ENCODE data around the gene DCTN4.
A peak's percentile ranks its signal among the peaks of the same experiment; 100 is the strongest.

Gene DCTN4

GRCh38 chr5:150779397-150780186 lies 20.8 kb upstream of the DCTN4 start:
- FAIRE-seq (no peak), DNase-seq (ENCODE audit: extremely low spot score, insufficient read length, low read depth) (no peak)

GRCh38 chr5:150778517-150779396 lies 19.9 kb upstream of the DCTN4 start, which contains the start of gene SMIM3:
TSS of gene SMIM3 (plus strand) at chr5:150778757. CDS start at chr5:150795441, 16,684 bp downstream.
- no peak for DNase-seq (ENCODE audit: extremely low spot score, insufficient read length, low read depth)
- FAIRE-seq = peak; percentile 15

- DNase-seq (ENCODE audit: extremely low spot score, insufficient read length, low read depth) = no peak
- no peak for FAIRE-seq
These were observed 19.3 kb upstream of the DCTN4 start for GRCh38 chr5:150778088-150778516.

GRCh38 chr5:150777685-150778084 lies 18.9 kb upstream of the DCTN4 start:
- no peak for FAIRE-seq
- no peak for DNase-seq (ENCODE audit: extremely low spot score, insufficient read length, low read depth)

GRCh38 chr5:150774145-150774544 lies 15.3 kb upstream of the DCTN4 start:
- FAIRE-seq (no peak), DNase-seq (ENCODE audit: extremely low spot score, insufficient read length, low read depth) (no peak)

GRCh38 chr5:150771034-150771795 lies 12.4 kb upstream of the DCTN4 start:
- DNase-seq (ENCODE audit: extremely low spot score, insufficient read length, low read depth) (no peak), FAIRE-seq (no peak)

GRCh38 chr5:150766251-150766650 lies 7.4 kb upstream of the DCTN4 start:
- no peak for FAIRE-seq
- DNase-seq (ENCODE audit: extremely low spot score, insufficient read length, low read depth) = no peak

GRCh38 chr5:150765799-150766169 lies 7.0 kb upstream of the DCTN4 start:
- DNase-seq (ENCODE audit: extremely low spot score, insufficient read length, low read depth) (no peak), FAIRE-seq (no peak)

GRCh38 chr5:150765011-150765798 lies 6.4 kb upstream of the DCTN4 start:
- FAIRE-seq = no peak
- DNase-seq (ENCODE audit: extremely low spot score, insufficient read length, low read depth) = no peak

GRCh38 chr5:150764530-150764929 lies 5.7 kb upstream of the DCTN4 start:
- DNase-seq (ENCODE audit: extremely low spot score, insufficient read length, low read depth) (no peak), FAIRE-seq (no peak)

GRCh38 chr5:150763023-150763769 lies 4.4 kb upstream of the DCTN4 start:
- FAIRE-seq (no peak), DNase-seq (ENCODE audit: extremely low spot score, insufficient read length, low read depth) (no peak)

GRCh38 chr5:150762211-150762610 lies 3.4 kb upstream of the DCTN4 start:
- no peak for DNase-seq (ENCODE audit: extremely low spot score, insufficient read length, low read depth)

GRCh38 chr5:150759334-150759583 lies 442 bp upstream of the DCTN4 start:
- FAIRE-seq (no peak), DNase-seq (ENCODE audit: extremely low spot score, insufficient read length, low read depth) (no peak)

More at GRCh38 chr5:150762211-150762610, 3.4 kb upstream of the DCTN4 start:
- FAIRE-seq = no peak

GRCh38 chr5:150758203-150758530 lies 650 bp downstream of the DCTN4 start:
- no peak for FAIRE-seq
- no peak for DNase-seq (ENCODE audit: extremely low spot score, insufficient read length, low read depth)

GRCh38 chr5:150757087-150757649 lies 1.6 kb downstream of the DCTN4 start:
- no peak for FAIRE-seq
- DNase-seq (ENCODE audit: extremely low spot score, insufficient read length, low read depth) = no peak

- FAIRE-seq (no peak), DNase-seq (ENCODE audit: extremely low spot score, insufficient read length, low read depth) (no peak)
These were observed 5.0 kb downstream of the DCTN4 start for GRCh38 chr5:150753863-150754262.

GRCh38 chr5:150753463-150753862 lies 5.4 kb downstream of the DCTN4 start:
- no peak for FAIRE-seq
- DNase-seq (ENCODE audit: extremely low spot score, insufficient read length, low read depth) = no peak

- FAIRE-seq (no peak), DNase-seq (ENCODE audit: extremely low spot score, insufficient read length, low read depth) (no peak)
These were observed 7.5 kb downstream of the DCTN4 start for GRCh38 chr5:150751096-150751891.

Data from GM18507 (cell line).